ENCODE measurements around the gene LRRN2.

Gene LRRN2

DNA sequence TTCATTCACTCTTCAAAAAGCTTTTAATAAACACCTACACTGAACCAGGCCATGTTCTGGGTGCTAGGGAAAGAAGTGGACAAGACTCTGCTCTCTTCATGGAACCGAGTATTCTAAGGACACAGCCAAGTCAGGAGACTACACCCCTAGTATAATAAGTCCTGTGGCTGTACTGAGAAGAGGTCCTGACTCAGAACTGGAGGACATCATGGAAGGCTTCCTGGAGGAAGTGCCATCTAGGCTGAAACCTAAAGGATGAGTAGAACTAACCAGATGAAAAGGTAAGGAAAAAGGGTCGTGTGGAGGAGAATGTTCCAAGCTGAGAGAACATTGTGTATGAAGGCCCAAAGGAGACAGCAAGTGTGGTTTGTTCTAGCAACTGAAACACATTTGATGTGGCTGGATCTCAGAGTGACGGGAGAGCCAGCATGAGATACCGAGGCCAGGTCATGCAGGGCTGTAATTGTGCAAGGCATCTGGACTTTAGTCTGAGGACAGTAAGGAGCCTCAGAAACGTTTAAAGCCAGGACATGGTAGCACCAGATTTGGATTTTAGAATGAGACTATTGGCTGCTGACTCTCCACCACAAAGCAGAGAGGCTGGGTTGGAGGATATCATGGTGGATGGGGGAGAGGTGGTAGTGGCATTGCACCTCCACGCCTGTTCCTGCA lies 82.5 kb downstream of the LRRN2 start:
- Mint-ChIP-seq H3K9me3 (no peaks in the 10 kb centered on the region), H3K4me1 (ENCODE audit: low read depth) (no peaks in the 10 kb centered on the region), H3K27ac (no peak overlapping the region), H3K4me3 (no peak overlapping the region), H3K27me3 (no peaks in the 10 kb centered on the region), H3K36me3 (ENCODE audit: low read depth) (peaks cover 2% of the 10 kb centered on the region)
- no peak for DNase-seq

DNA sequence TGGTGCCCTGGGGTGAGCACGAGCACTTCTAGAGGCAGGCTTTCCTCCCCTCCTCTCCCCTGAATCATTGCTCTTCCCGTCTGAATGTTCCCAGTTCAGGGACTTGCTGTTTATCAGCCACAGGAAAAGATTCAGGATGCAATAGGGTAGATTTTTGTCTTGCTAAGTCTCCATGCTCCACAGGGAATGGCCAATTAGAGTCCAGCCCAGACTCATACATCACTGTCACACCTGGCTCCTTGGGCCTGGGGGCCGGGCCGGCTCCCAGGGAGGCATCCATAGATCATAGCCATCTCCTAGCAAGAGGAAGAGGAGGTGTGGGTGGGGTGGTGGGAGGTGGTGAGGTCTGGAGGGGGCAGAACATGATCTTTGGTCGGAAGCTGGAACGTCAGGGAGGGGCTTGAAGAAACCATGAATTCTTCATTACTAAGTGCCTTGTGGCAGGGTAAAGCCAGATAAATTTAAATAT lies 83.4 kb downstream of the LRRN2 start:
- Mint-ChIP-seq H3K27me3 (no peaks in the 10 kb centered on the region), H3K4me3 (no peak overlapping the region), H3K36me3 (ENCODE audit: low read depth) (peaks cover 3% of the 10 kb centered on the region), H3K9me3 (no peaks in the 10 kb centered on the region), H3K4me1 (ENCODE audit: low read depth) (no peaks in the 10 kb centered on the region), H3K27ac (no peak overlapping the region)
- no peak for DNase-seq

DNA sequence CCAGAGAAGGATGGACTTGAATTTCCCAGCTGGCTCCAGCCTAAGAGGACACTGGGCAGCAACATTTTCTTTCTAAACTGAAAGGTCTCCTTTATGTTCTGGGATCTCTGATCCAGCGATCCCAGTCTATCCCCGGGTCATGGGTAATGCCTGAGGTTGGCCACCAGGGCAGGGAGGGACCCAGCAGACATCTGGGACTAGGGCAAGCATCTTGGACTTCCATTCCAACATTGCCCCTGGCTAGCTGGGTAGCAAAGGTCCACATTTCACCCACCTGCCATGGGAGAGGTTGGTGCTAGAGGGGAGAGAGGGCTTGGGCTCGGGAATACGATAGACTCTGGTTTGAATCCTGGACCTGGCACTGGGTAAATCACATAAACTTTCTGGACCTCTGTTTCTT lies 84.6 kb downstream of the LRRN2 start:
- Mint-ChIP-seq H3K4me1 (ENCODE audit: low read depth) (no peaks in the 10 kb centered on the region), H3K4me3 (no peak overlapping the region), H3K9me3 (no peaks in the 10 kb centered on the region), H3K27ac (no peak overlapping the region), H3K27me3 (no peaks in the 10 kb centered on the region), H3K36me3 (ENCODE audit: low read depth) (peaks cover 7% of the 10 kb centered on the region)
- no peak for DNase-seq

DNA sequence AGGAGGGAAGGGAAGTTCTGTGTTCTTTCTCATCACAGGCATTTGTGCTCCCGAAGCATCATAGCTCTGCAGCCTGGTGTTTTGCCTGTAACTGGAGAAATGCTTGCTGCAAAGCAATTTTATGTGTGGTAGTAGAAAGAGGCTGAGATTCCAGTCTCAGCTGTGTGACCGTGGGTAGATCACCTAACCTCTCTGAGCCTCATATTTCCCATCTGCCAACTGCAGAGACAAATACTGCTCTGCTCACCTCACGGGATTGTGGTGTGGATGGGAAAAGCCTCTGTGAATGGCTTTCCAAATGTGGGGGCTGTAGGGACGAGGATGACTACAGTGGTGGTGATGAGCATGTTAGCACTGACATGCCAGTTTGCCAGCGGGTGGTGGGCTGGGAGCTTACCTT lies 85.3 kb downstream of the LRRN2 start:
- no peaks in the 10 kb centered on the region for H3K27me3 Mint-ChIP-seq
- no peaks in the 10 kb centered on the region for H3K4me1 Mint-ChIP-seq (ENCODE audit: low read depth)
- no peaks in the 10 kb centered on the region for H3K9me3 Mint-ChIP-seq
- peaks cover 9% of the 10 kb centered on the region for H3K36me3 Mint-ChIP-seq (ENCODE audit: low read depth)
- H3K27ac Mint-ChIP-seq = no peak overlapping the region
- no peak overlapping the region for H3K4me3 Mint-ChIP-seq
- DNase-seq = no peak

DNA sequence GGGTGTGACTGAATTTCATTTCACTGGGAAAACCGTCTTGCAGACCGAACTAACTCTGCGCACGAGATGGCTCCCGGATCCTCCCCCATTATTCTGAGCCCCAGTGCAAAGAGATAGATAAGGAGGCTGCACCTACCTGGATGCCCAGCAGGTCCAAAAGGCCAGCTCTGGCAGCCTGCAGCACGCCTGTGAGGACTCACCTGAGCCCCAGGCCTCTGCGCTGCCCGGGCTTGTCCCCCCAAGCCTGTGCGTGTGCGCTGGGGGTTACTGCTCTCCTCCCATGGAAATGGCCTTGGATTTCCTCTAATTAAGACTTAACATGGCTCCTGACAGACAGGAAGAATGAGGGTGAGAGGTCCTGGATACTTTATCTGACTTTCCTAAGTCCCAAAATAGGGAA lies 85.9 kb downstream of the LRRN2 start:
- Mint-ChIP-seq H3K27ac (no peak overlapping the region), H3K27me3 (no peaks in the 10 kb centered on the region), H3K9me3 (no peaks in the 10 kb centered on the region), H3K4me3 (no peak overlapping the region), H3K36me3 (ENCODE audit: low read depth) (peaks cover 9% of the 10 kb centered on the region), H3K4me1 (ENCODE audit: low read depth) (no peaks in the 10 kb centered on the region)
- no peak for DNase-seq

DNA sequence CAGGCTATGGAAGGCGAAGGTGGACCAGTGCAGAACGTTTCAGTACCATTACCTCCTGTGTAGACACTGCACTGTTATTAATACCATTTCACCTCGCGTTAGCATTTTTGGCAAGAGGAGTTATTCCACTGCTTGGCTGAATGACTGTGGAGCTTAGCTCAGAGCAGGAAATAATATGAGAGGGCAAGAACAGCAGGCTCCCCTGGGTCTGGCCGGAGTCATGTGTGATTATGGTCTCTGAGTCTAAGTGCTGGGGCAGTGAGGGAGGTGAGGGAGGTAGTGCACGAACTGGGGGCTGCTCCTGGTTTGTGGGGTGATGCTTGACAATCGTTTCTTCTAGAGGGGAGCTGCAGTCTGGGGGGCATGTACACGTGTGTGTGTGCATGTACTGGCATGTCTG lies 86.4 kb downstream of the LRRN2 start:
- Mint-ChIP-seq H3K27ac (no peak overlapping the region), H3K27me3 (no peaks in the 10 kb centered on the region), H3K36me3 (ENCODE audit: low read depth) (peaks cover 9% of the 10 kb centered on the region), H3K9me3 (no peaks in the 10 kb centered on the region), H3K4me3 (no peak overlapping the region), H3K4me1 (ENCODE audit: low read depth) (no peaks in the 10 kb centered on the region)
- no peak for DNase-seq

DNA sequence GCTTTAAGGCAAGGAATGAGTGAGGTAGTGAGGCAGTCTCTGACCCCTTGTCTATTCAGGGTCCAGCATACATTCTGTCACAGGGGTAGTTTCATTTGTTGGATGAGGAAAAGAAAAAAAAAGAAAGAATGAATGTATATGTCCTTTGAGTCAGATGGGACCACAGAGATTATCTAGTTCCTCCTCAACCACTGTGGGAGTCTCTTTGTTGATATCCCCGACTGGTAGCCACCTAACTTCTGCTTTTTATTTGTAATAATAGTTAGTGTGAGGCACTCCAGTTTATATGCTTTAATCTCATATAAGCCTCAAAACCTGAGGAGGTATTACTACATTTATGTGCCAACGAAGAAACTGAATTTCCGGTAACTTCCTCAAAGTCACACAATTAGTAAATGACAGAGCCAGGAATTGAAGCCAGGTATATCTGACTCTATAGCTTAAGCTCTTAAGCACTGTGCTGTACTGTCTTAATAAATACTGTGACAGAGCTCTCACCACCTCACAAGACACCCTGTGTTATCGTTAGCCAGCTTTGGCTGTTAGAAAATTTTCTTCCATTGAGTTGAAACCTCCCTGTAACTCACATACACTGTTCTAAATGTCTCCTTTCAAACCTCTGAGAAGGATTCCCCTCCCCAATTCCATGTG lies 87.1 kb downstream of the LRRN2 start:
- H3K27ac Mint-ChIP-seq = no peak overlapping the region
- no peaks in the 10 kb centered on the region for H3K4me1 Mint-ChIP-seq (ENCODE audit: low read depth)
- no peaks in the 10 kb centered on the region for H3K27me3 Mint-ChIP-seq
- H3K4me3 Mint-ChIP-seq = no peak overlapping the region
- H3K36me3 Mint-ChIP-seq (ENCODE audit: low read depth) = peaks cover 9% of the 10 kb centered on the region
- H3K9me3 Mint-ChIP-seq = no peaks in the 10 kb centered on the region
- no peak for DNase-seq

DNA sequence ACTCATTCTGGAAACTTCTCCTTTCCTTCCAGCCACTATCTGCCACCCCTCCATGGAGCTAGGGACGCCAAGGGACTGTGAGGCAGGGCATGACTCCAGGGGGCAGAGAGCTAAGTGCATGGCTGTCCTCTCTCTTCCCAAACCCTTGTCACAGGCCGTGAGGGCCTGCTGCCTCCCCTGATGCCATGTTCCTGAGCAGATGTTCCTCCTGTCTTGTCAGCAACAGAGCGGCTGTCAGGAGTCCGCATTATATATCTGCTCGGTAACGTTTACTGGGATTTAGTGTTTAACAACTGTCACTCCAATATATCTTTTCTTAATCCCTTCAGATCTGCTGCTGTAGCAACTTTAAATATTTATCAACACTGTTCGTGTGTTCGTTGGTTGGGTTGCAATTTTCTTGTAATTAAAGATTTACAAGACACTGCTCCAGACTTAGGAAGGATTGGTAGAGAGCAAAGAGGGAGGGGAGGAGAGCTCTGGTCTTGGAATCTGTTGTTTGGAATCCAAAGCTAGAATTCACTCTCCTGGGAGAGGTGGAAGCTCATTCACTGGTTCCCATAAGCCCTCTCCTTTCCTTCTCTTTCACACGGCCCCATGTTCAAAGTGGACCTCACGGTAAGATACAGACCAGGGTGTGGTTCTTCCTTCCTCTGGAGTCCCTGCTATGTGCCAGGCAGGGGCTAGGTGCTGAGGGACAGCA lies 93.1 kb downstream of the LRRN2 start:
- H3K4me3 Mint-ChIP-seq = no peak overlapping the region
- no peaks in the 10 kb centered on the region for H3K4me1 Mint-ChIP-seq (ENCODE audit: low read depth)
- H3K27ac Mint-ChIP-seq = no peak overlapping the region
- peaks cover 6% of the 10 kb centered on the region for H3K36me3 Mint-ChIP-seq (ENCODE audit: low read depth)
- DNase-seq = no peak
- H3K9me3 Mint-ChIP-seq = no peaks in the 10 kb centered on the region
- H3K27me3 Mint-ChIP-seq = no peaks in the 10 kb centered on the region

DNA sequence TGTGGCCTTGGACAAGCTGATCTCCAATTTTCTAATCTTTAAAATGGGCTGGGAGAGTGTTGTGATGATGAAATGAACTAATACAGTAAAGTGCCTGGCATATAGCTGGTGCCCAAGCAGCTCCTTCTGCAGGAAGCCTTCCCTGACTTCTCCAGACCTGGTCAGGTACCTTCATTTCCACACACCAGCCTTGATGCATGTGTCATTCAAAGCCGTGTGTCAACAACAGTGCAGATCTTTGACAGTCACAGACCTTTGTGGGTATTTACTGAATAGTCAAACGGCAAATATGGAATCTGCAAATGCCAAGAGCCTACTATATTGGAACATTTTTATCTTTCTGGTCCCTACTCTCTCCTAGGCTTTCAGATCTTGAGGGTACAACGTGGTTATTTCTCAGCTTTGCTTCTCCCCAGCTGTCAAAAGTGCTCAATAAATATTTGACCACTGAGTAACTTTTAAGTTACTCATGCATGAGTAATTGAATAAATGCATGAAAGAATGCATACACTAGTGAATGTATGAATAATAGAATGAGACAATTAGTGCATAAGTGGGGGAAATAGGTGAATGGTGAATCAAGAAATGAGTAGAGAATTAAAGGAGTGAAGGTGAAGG lies 94.0 kb downstream of the LRRN2 start:
- H3K36me3 Mint-ChIP-seq (ENCODE audit: low read depth) = peaks cover 4% of the 10 kb centered on the region
- DNase-seq = no peak
- H3K27ac Mint-ChIP-seq = no peak overlapping the region
- no peaks in the 10 kb centered on the region for H3K9me3 Mint-ChIP-seq
- H3K4me1 Mint-ChIP-seq (ENCODE audit: low read depth) = no peaks in the 10 kb centered on the region
- no peak overlapping the region for H3K4me3 Mint-ChIP-seq
- no peaks in the 10 kb centered on the region for H3K27me3 Mint-ChIP-seq

DNA sequence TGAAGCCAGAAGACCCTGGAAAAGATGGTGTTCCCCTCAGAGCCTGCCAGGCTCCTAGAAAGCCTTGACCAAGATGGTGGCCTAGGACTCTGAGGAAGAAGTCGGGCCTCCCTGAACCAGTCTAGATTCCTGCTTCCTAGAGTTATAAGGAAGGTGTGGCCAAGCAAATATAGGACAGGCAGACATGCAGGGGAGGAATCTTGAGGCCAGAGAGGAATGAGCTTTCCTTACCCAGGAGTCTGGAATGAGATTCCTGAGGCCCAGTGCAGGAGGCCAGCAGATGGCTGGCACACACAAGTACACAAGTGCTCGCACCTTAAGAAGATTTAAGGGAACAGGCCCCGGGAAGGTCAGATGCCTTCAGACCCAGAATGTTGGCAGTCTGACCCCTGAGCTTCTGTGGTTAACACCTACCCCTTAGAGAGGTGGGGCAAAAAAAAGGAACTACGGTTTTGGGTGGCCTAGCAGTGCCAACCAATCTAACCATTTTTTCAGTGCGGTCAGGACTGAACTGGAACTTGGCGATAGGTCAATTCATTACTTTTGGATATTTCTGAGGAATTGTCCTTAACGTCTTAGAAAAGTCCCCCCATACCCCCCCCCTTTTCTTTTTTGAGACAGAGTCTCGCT lies 96.0 kb downstream of the LRRN2 start:
- H3K27ac Mint-ChIP-seq = no peak overlapping the region
- no peak for DNase-seq
- peaks cover 4% of the 10 kb centered on the region for H3K4me1 Mint-ChIP-seq (ENCODE audit: low read depth)
- no peaks in the 10 kb centered on the region for H3K9me3 Mint-ChIP-seq
- H3K36me3 Mint-ChIP-seq (ENCODE audit: low read depth) = no peaks in the 10 kb centered on the region
- no peaks in the 10 kb centered on the region for H3K27me3 Mint-ChIP-seq
- H3K4me3 Mint-ChIP-seq = no peak overlapping the region

DNA sequence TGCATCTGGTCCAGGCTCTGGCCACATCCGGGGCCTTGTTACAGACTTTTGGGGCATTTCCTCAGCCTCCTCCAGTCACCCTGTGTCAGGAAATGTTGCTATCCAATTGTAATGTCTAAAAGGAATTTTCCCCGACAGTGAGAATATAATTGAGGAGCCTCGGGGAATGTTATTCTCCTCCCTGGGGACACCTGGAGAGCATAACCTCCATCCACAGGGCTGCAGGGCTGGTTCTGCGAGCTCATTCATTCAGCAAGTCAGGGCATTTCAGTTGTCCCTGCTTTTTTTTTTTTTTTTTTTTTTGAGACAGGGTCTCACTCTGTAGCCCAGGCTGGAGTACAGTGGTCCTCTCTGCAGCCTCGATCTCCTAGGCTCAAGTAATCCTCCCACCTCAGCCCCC lies 96.7 kb downstream of the LRRN2 start:
- Mint-ChIP-seq H3K27ac (no peak overlapping the region), H3K4me1 (ENCODE audit: low read depth) (peaks cover 5% of the 10 kb centered on the region), H3K27me3 (no peaks in the 10 kb centered on the region), H3K9me3 (no peaks in the 10 kb centered on the region), H3K4me3 (no peak overlapping the region), H3K36me3 (ENCODE audit: low read depth) (no peaks in the 10 kb centered on the region)
- no peak for DNase-seq

DNA sequence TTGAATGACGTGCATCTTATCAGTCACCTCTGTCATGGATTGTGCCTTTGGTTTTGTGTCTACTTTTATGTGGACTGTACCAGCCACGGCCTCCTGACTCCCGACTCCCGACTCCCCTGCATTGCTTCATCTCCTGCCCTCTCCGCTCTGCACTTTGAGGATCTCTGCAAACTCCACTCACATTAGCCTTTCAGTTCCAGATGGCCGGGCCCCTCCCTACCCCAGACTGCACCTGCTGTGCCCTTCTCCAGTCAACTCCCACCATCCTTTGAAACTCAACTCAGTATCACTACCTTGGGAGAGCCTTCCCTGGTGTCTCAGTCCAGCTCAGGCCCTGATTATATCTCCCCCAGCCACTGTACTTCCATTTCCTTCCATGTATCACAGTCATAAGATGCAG lies 97.9 kb downstream of the LRRN2 start:
- Mint-ChIP-seq H3K9me3 (no peaks in the 10 kb centered on the region), H3K36me3 (ENCODE audit: low read depth) (peaks cover 2% of the 10 kb centered on the region), H3K4me1 (ENCODE audit: low read depth) (peaks cover 5% of the 10 kb centered on the region), H3K27ac (no peak overlapping the region), H3K27me3 (no peaks in the 10 kb centered on the region), H3K4me3 (no peak overlapping the region)
- DNase-seq = no peak

DNA sequence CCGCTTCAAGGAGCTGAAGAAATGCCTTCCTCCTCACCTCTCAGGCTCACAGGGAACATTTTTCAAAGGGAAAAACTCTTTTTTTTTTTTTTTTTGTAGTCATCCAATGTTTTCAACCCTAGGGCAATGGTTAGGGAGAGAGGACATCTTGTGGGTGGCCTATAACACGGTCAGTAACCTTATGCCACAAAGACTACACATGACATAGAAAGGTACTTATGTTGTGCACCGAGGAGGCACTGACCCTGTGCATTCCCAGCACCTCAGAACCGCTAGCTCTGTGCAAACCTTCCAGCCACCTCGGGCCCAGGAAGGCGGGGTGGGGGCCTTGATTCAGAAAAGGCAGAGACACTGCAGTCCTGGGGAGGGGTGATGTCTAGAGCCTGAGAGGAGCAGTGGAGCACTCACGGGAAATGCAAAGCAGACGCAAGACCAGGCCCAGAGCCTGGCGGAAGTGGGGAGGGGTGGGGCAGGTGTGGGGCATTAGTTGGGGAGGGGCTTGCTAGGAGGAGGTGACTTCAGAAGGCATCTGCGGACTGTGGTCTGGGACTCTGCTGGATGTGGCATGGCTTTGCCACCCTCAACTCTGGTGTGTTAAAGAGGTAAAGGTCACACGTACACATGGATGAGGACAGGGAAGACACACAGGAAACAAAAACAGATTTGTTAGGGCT lies 100.7 kb downstream of the LRRN2 start:
- Mint-ChIP-seq H3K27ac (no peak overlapping the region), H3K27me3 (no peaks in the 10 kb centered on the region), H3K4me1 (ENCODE audit: low read depth) (peaks cover 10% of the 10 kb centered on the region), H3K4me3 (no peak overlapping the region), H3K36me3 (ENCODE audit: low read depth) (peaks cover 26% of the 10 kb centered on the region), H3K9me3 (no peaks in the 10 kb centered on the region)
- DNase-seq = no peak
